T-helper 1 cell (primary cell): ENCODE results near the gene MS4A7.
A peak's percentile ranks its signal among the peaks of the same experiment; 100 is the strongest.
"Not testable (repeated sequence)": the region's sequence is repeated elsewhere in the genome, so short reads cannot be mapped to it uniquely, and the experiment has no call there.

Experiments
- DNase-seq, 5 donors: peaks; one replicate each; pipeline ENCODE4 v3.0.0-alpha.2; 2012 to 2020
- total RNA-seq, 4 donors: gene quantifications; one replicate each; lab custom pipeline; 2026; lab: John Stamatoyannopoulos, UW

MS4A7 gene, protein sequence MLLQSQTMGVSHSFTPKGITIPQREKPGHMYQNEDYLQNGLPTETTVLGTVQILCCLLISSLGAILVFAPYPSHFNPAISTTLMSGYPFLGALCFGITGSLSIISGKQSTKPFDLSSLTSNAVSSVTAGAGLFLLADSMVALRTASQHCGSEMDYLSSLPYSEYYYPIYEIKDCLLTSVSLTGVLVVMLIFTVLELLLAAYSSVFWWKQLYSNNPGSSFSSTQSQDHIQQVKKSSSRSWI
- 0 to 0.61 (median 0.12) reads per million in 4 donors for total RNA-seq

- DNase-seq: peak in 1 of 5 donors; percentile 51
These were observed at the start of gene MS4A7 for GRCh38 chr11:60378354-60378753. Gene MS4A7, plus strand, starts transcription at chr11:60378532. Its CDS starts 4,610 bp downstream, at chr11:60383142.

GRCh38 chr11:60332846-60333245 lies 45.5 kb upstream of the MS4A7 start:
- no peak for DNase-seq

DNA sequence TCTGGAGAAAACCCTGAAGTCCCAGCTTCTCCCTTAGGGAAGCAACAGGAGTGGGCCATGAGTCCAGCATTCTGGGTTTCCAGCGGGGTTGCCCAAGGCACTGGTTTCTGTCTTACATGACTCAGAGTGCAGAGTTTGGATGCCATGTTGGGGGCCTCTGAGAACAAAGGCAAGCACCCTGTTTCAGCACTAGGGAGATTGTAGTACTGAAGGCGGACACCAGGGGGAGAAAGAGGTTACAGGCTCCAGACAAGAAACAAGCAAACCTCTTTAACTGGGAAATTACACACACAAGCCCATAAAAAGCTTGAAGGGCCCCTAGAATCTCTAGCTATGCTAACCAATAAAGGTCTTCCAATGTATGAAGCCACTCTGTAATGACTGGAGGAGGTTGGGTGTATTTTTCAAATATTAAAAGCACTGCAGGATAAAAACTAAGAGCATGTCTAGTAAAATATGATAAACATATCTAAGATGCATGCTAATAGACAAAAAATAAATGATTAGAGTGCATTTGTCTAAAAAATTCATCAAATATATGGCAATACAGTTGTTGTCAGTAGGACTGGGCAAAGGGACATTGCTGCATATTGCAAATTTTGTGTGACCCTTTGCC lies 44.2 kb upstream of the MS4A7 start:
- peak; percentile 11 to 46 (median 33) for DNase-seq

GRCh38 chr11:60336767-60337391 lies 41.5 kb upstream of the MS4A7 start:
- no peak for DNase-seq

GRCh38 chr11:60338053-60338452 lies 40.3 kb upstream of the MS4A7 start:
- DNase-seq: no peak

- no peak for DNase-seq
These were observed 39.0 kb upstream of the MS4A7 start for GRCh38 chr11:60339356-60339755.

DNA sequence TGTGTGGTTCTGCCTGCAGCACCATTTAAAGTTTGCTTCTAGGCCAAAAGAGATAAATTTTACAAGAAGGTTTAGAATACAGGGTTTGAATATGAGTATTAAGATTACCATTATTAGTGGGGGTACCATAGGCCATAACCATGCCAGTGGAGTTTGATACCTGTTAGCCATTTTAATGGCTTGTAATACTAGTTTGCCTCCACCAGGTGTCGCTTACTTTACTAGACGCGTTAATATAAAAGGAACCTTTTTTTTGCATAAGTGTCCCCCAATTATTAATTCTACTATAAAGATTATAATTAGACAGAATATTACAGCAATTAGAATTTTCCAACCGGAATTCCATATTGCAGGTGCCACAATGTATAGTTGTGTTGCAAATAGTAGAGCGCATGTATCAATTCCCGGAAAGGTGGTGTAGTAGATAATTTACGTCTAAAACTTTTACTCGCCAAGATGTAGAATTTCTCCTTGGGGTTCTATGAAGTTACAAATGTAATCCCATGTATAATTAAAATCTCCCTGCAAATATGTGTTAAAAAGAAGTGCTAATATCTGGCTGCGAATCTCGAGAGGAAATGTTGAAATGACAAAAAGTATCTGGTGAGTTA lies 35.1 kb upstream of the MS4A7 start:
- DNase-seq: no peak

DNA sequence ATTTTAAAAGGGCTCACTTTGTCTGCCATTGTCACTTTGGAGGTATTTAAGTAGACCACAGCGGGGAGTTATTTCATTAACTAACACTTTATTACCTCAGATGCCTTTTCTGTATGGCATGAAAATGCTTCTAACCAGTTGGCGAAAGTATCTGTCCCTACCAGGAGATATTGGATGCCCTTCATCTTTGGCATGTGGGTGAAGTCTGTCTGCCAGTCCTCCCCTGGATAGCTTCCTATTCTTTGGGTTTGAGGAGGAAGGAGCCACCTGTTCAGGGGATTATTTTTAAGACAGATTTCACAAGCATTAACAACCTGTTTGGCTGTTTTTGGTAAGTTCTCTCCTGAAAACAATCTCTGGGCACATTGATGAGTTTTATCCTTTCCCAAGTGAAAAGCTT lies 34.2 kb upstream of the MS4A7 start:
- DNase-seq: no peak

- DNase-seq: no peak
These were observed 32.8 kb upstream of the MS4A7 start for GRCh38 chr11:60345489-60345888.

DNA sequence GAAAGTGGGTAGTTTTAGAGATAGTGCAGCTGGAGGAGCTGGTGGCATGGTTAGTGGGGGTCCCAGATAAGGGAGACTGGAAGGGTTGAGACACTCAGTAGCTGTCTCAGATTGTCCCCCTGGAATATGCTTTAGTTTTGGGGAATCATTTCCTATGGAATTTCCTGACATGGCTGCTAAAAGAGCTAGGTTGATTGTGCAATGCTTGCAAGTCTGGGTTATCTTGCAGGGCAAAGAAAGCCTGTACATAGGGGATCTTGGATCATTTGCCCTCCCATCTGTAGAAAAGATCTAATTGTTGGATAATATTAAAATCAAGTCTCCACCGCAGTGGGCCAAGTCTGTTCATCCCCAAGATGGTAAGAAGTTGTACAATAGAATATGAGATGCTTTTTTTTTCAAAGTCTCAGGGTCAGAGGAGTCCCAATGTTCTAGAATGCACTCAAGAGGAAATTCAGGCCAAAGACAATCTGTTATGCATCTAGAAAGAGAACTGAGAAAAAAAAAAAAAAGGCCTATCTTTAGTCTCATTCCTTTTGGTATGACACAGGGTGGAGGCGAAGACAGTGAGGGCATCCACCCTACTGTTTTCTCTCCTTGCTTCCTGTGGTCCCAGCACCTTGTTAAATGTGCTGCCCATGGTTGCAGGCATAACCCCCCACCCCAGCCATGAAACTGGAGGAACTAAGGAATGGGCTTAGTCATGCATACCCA lies 31.1 kb upstream of the MS4A7 start:
- DNase-seq: no peak

DNA sequence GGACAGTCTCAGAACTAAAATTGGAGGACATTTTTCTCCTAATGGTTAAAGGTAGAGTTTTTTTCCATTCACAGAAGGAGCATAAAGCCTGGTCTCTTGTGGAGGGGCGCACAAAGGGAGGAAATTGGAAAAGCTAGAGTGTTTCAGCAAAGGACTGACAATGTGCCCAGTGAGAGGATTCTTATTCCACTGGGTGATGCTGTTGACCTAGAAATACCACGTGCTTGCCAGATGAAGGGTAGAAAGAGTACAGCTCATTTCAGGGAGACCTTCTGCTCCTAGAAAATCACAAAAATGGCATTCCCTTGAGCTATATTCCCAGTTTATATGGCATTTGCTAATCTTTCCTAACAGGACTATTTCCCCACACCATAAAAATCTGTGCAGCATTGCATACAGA lies 30.2 kb upstream of the MS4A7 start:
- DNase-seq: no peak

DNA sequence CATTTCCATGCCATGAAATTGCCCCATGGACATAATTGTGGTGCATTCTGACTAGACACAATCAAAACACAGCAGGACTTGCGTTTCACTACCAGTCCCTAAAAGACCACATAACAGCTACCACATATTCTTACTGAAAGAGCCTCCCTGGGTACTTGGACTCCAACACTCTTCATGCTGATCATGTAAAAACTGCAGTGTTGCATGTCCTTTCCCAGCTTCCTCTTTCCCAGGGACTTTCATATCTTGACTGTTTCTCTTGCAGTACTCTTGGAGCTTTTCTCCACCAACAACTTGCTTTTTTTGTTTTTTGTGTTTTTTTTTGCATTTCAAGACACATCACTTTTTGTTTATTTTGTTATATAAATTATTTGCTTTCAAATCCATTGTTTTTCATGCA lies 28.3 kb upstream of the MS4A7 start:
- DNase-seq: no peak

- no peak for DNase-seq
These were observed 20.6 kb upstream of the MS4A7 start for GRCh38 chr11:60357771-60358170.

GRCh38 chr11:60360621-60361020 lies 17.7 kb upstream of the MS4A7 start:
- DNase-seq: no peak

- no peak for DNase-seq
These were observed 16.1 kb upstream of the MS4A7 start for GRCh38 chr11:60362241-60362640.

- peak; percentile 11 to 52 (median 35) for DNase-seq
These were observed 14.5 kb upstream of the MS4A7 start for GRCh38 chr11:60363542-60364470.

DNA sequence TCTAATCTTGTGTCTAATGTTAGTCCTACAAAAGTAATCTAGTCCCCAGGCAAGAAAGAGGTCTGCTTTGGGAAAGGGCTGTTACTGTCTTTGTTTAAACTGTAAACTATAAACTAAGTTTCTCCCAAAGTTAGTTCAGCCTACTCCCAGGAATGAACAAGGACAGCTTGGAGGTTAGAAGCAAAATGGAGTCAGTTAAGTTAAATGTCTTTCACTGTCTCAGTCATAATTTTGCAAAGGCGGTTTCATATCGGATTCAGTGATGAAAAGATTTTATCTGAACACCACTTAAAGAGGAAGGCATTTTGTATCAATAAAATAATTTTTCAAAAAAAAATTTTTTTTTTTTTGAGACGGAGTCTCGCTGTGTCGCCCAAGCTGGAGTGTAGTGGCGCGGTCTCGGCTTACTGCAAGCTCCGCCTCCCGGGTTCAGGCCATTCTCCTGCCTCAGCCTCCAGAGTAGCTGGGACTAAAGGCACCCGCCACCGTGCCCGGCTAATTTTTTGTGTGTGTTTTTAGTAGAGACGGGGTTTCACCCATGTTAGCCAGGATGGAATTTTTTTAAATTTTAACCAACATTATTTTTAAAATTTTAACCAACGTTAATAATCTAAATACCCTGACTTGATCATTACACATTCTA lies 11.9 kb upstream of the MS4A7 start:
- not testable (repeated sequence) for DNase-seq

DNA sequence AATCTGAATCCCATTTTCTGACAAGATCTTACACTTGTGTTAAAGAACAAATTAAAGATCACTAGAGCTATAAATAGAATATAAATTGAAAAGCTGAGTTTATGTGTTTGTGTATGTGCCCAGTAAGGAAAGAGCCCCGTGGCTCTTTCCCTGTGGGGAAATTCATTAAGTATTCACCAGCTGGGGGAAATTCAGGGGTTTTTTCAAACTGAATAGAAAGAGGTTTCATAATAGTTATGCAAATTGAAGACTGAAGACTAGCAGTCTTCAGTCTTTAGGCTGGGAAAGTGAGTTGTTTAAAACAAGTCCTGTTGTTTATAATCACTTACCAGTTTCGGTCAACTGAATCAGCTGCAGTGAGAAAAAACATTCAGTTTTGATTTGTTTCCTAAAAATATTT lies 11.3 kb upstream of the MS4A7 start:
- peak in 1 of 5 donors; percentile 37 for DNase-seq

DNA sequence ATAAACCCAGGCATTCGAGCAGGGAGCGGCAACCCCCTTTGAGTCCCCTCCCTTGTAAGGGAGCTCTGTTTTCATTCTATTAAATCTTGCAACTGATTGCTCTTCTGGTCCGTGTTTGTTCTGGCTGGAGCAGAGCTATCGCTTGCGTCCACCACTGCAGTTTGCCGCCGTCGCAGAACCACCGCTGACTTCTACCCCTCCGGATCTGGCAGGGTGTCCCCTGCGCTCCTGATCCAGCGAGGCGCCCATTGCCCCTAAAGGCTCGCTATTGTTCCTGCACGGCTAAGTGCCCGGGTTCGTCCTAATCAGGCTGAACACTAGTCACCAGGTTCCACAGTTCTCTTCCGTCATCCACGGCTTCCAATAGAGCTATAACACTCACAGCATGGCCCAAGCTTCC lies 10.4 kb upstream of the MS4A7 start:
- no peak for DNase-seq

GRCh38 chr11:60370252-60370810 lies 8.0 kb upstream of the MS4A7 start:
- DNase-seq: no peak

DNA sequence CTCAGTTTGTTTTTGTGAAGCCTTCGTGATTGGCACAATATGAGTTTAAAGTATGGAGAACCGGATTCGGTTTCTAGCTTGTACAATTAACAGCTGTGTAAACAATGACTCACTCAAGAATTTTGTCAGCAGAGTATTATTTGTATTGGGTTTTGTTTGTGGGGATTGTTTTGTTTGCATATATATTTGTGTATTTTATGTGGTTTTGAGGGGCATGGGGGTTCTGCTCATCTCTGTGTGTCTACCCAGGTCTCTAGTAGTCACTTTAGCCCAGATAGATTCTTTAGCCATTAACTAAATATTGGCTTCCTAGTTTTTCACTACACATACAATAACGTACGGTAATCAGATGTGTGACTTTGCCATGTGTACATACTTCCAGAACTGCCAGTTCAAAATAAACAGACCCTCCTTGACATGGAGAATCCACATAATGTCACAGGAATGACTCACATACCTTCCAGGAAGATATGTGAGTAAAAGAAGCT lies 7.5 kb upstream of the MS4A7 start:
- DNase-seq: no peak
